Stimulated activated CD4-positive, alpha-beta T cell treated with anti-CD3 and anti-CD28 coated beads, TNF-alpha, amount 100 ng/mL, for 4 hours (primary cell): Measurements from ENCODE around the gene TYW3.
"Not testable (repeated sequence)": the region's sequence is repeated elsewhere in the genome, so short reads cannot be mapped to it uniquely, and the experiment has no call there.

ENCODE experiments used
- DNase-seq, 3 experiments: peaks; one replicate each; pipeline ENCODE4 v3.0.0-alpha.2; 2020; ENCODE audit warnings: low read depth in 3 of 3

TYW3 gene

DNA sequence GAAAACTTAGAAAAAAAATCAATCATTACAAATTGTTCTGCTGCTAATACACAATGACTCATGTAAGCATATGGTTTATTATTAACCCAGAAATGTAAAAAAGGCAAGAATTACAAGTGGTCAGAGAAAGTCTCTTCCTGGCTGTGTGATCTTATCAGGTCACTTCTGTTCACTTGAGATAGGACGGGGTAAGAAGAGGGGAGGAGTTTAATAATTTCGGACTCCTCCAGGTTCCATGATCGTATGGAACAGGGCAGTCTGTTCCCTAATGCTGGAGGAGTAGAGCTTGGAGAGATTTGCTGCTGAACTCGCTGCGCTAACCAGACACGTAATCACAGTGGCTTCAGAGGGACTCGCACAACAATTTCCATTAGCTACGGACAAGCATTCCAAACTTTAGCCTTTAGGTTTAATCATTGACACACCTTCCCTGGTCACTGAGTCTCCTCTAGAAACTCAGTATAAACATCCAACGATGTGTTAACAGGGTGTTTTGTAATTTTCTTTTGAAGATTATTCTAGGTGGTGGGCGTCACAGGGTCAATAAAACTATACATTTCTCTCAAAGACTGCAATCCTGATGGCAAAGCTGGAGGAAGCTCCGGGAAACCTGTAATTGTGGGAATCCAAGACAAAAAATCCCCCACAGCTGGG is 1.4 kb upstream of the TYW3 start:
- no peak for DNase-seq

GRCh38 chr1:74732071-74732946 is 643 bp upstream of the TYW3 start:
- peak in 1 of 3 experiments; percentile 3 for DNase-seq

DNA sequence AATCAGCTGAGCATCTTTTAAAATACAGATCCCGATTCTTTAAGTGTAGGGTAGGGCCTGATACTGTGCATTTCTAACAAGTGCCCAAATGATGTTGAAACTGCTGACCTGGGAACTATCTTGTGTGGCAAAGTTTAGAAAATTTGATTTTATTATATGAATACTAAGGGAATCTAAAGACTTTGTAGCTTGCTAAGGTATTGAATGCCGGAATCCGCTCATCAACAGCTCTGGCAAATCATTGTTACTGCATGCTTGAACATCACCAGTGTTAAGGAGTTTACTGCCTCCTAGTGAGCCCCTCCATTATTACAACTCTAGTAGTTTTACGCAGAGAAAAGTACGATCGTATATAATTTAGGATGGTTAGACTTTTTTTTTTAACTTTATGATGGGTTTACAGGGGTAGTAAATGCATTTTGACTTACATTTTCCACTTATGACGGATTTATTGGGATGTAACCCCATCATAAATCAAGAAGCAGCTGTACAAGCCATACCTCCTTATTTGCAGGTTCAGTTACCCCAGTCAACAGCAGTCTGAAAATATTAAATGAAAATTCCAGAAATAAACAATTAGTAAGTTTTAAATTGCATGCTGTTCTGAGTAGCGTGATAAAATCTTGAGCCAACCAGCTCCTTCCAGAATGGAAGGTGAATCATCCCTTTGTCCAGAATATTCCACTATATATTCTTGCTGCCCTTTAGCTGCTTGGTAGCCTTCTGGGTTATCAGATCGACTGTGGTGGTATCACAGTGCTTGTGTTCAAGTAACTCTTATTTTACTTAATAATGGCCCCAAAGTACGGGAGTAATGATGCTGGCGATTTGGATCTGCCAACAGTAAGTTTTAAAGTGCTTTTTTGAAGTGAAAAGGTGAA is 892 bp downstream of the TYW3 start:
- DNase-seq, result peak in 1 of 3 experiments; percentile 3

DNA sequence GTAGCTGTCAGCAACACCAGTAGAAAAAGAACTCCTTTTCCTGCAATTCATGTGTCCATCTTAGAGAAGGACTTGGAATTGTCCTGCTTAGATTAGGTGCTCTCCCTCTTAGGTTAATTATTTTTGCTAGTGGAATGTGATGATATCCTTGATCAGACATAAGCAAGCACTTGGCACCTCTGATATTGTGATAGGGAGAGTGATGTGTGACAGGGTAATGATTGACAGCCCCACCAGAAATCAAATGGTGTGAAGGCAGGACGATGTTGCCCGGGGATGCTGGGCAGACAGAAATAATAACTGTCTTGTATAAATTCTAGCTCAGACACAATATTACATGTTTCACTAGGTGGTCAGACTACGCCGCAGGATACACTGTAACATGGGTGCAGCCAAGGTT is 4.4 kb downstream of the TYW3 start:
- DNase-seq, result no peak

DNA sequence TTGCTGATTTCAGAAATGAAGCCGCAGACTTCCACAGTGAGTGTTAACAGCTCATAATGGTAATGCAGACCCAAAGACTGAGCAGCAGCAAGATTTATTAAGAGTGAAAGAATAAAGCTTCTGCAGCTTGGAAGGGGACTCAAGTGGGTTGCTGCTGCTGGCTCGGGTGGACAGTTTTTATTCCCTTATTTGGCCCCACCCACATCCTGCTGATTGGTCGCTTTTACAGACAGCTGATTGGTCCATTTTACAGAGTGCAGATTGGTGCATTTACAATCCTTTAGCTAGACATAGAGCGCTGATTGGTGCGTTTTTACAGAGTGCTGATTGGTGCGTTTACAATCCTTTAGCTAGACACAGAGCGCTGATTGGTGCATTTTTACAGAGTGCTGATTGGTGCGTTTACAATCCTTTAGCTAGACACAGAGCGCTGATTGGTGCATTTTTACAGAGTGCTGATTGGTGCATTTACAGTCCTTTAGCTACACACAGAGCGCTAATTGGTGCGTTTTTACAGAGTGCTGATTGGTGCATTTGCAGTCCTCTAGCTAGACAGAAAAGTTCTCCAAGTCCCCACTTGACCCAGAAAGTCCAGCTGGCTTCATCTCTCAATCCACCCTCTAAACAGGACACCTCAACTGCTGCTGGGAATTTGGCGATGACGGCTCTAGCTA is 7.5 kb downstream of the TYW3 start:
- DNase-seq, result not testable (repeated sequence)

GRCh38 chr1:74745247-74745646 is 12.3 kb downstream of the TYW3 start:
- DNase-seq, result not testable (repeated sequence)

- no peak for DNase-seq
Measured at GRCh38 chr1:74748960-74749359, 16.0 kb downstream of the TYW3 start.

GRCh38 chr1:74753104-74753503 is 20.2 kb downstream of the TYW3 start:
- DNase-seq, result no peak

GRCh38 chr1:74755475-74755874 is 22.5 kb downstream of the TYW3 start:
- no peak for DNase-seq

DNA sequence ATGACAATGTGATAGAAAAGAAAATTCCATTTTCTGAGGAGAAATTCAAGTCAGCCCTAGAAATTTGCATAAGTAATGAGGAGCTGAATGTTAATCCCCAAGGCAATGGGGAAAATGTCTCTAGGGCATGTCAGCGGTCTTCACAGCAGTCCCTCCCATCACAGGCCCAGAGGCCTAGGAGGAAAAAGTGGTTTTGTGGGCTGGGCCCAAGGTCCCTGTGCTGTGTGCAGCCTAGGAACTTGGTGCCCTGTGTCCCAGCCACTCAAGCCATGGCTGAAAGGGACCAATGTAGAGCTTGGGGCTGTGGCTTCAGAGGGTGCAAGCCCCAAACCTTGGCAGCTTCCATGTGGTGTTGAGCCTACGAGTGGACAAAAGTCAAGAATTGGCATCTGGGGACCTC is 23.7 kb downstream of the TYW3 start:
- not testable (repeated sequence) for DNase-seq

GRCh38 chr1:74763807-74764206 is 30.9 kb downstream of the TYW3 start:
- DNase-seq, result no peak

GRCh38 chr1:74766579-74766978 is 33.6 kb downstream of the TYW3 start:
- no peak for DNase-seq

- DNase-seq, result no peak
Measured at GRCh38 chr1:74767490-74767889, 34.5 kb downstream of the TYW3 start.

DNA sequence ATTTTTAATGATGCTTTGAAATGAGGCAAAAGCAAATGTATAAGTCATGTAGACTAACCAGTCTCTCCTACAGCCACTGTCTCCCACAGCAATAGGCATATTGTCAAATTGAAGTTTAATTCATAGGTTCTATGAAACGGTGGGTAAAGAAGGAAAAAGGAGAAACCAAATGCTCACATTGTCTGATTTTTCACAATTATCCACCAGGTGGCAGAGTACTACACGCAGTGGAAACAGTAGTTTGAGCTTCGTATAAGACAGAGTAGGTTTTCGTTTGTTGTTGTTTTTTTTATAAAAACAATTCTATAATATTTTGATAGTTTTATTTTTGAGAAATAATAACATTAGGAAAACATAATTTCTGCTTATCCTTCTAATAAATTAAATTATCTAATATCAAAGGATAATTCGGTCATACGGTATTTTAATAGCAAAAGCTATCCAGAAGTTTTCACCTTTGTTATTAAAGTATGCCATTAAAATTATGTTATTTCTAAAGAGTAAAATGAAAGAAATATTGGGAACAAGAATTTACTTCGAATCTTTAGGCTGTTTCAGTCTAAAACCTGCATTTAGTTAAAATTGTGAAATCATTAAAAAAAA is 39.1 kb downstream of the TYW3 start:
- no peak for DNase-seq

GRCh38 chr1:74772945-74773344 is 40.0 kb downstream of the TYW3 start:
- no peak for DNase-seq

- no peak for DNase-seq
Measured at GRCh38 chr1:74773582-74773981, 40.6 kb downstream of the TYW3 start.

GRCh38 chr1:74775735-74776134 is 42.8 kb downstream of the TYW3 start:
- DNase-seq, result no peak

GRCh38 chr1:74777525-74777924 is 44.6 kb downstream of the TYW3 start:
- no peak for DNase-seq

DNA sequence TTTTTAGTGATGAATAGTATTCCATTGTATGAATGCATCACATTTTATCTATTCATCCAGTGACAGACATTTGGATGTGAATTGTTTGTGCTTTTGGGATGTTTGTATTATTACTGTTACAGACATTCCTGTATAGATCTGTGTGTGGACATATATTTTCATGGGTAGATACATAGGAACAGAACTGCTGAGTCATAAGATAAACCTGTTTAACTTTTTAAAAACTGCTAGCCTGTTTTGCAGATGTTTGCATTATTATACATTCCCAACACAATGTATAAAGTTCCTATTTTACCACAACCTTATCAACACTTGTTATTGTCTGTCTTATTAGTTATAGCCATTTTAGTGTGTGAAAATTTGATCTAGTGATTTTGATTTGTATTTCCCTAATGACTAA is 46.8 kb downstream of the TYW3 start:
- DNase-seq, result no peak

DNA sequence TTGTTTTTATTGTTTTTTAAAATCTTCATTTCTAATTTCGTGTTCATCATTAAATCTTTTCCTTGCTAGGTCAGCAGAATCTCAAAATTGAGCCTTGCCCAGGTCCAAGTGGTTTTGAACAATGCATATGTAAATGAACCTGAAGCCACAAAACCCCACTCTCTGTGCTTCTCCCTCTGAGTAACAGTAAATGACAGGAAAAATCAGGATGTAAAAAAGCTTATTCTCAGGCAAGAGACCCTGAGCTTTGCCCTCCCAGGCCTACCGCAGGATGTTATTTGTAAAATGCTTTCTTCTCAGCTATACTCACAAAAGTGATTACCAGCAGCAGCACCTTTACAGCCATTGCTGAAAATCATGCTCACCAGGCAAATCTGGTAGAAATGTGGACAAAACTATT is 47.6 kb downstream of the TYW3 start:
- DNase-seq, result no peak

DNA sequence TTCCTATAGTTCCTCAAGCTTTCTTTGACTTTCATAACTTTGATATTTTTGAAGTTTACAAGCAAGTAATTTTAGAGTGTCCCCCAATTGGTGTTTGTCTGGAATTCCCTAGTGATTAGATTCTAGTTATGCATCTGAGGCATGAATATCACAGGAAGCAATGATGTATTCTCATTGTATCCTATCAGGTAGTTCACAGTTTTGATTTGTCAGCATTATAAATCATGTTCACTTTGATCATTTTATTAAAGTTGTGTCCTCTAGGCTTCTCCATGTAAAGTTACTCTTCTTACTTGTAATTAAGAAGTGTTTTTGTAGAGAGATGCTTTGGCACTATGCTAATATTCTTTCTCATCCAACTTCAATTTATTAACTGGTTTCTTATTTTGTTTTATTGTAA is 53.0 kb downstream of the TYW3 start:
- DNase-seq, result no peak
